GM12864 (cell line): ENCODE results near the gene PVR.
"Not testable (repeated sequence)": the region's sequence is repeated elsewhere in the genome, so short reads cannot be mapped to it uniquely, and the experiment has no call there.

ENCODE experiments used
- DNase-seq: peaks from one replicate; pipeline ENCODE4 v3.0.0-alpha.2; 2011; ENCODE audit warnings: low read depth
- H3K4me3 ChIP-seq: 2 replicates; pipeline ENCODE4 v1.5.1; 2011; ENCODE audit warnings: mild to moderate bottlenecking, low read depth, low read length, control low read depth
- CTCF ChIP-seq: IDR thresholded peaks from 2 replicates; pipeline ENCODE4 v1.5.1; 2011; ENCODE audit warnings: low read depth, mild to moderate bottlenecking, moderate library complexity, low read length, control low read depth, inconsistent platforms; ENCODE audit errors: missing control alignments

Gene PVR

GRCh38 chr19:44705502-44706010, 61.8 kb downstream of the PVR start:
- TF ChIP-seq CTCF = no peak
- no peak for DNase-seq
- no peak overlapping the region for H3K4me3 ChIP-seq

GRCh38 chr19:44706506-44707236, 63.0 kb downstream of the PVR start:
- no peak for TF ChIP-seq CTCF
- H3K4me3 ChIP-seq = no peak overlapping the region
- DNase-seq = no peak

GRCh38 chr19:44707794-44708193, 64.1 kb downstream of the PVR start:
- no peak overlapping the region for H3K4me3 ChIP-seq
- no peak for DNase-seq
- no peak for TF ChIP-seq CTCF

- no peak for DNase-seq
- TF ChIP-seq CTCF = no peak
- no peak overlapping the region for H3K4me3 ChIP-seq
Observed at GRCh38 chr19:44708940-44709339, 65.2 kb downstream of the PVR start.

GRCh38 chr19:44709434-44710266, 65.9 kb downstream of the PVR start:
- H3K4me3 ChIP-seq, DNase-seq: not testable (repeated sequence)

- no peak overlapping the region for H3K4me3 ChIP-seq
- TF ChIP-seq CTCF = no peak
- no peak for DNase-seq
Observed at GRCh38 chr19:44710483-44710882, 66.8 kb downstream of the PVR start.

- TF ChIP-seq CTCF = no peak
- no peak overlapping the region for H3K4me3 ChIP-seq
- no peak for DNase-seq
Observed at GRCh38 chr19:44712864-44713515, 69.3 kb downstream of the PVR start.
